ENCODE data around the gene SLC44A1.

Gene SLC44A1

DNA sequence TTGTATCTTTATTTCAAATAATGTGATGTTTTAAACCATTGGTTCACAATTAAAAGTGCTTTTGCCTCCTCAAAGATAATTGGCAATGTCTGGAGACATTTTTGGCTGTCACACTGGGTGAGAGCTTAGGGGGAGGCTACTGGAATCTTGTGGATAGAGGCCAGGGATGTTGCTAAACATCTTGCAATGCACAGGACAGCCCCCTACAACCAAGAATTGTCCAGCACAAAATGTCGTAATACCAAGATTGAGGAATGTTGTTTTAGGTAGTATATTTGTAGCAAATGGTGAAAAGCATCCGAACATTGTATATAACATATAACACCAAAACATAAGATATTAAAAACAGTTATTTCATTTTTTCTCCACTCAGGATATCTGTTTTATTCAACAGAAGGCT, 99.8 kb downstream of the SLC44A1 start:
- no peaks in the 10 kb centered on the region for H3K79me2 ChIP-seq (ENCODE audit: insufficient read depth, low read length)
- no peak for TF ChIP-seq EZH2 (IDR thresholded peaks at IDR 0.05; ENCODE audit: borderline replicate concordance, low read length)
- TF ChIP-seq, protein P1, sequence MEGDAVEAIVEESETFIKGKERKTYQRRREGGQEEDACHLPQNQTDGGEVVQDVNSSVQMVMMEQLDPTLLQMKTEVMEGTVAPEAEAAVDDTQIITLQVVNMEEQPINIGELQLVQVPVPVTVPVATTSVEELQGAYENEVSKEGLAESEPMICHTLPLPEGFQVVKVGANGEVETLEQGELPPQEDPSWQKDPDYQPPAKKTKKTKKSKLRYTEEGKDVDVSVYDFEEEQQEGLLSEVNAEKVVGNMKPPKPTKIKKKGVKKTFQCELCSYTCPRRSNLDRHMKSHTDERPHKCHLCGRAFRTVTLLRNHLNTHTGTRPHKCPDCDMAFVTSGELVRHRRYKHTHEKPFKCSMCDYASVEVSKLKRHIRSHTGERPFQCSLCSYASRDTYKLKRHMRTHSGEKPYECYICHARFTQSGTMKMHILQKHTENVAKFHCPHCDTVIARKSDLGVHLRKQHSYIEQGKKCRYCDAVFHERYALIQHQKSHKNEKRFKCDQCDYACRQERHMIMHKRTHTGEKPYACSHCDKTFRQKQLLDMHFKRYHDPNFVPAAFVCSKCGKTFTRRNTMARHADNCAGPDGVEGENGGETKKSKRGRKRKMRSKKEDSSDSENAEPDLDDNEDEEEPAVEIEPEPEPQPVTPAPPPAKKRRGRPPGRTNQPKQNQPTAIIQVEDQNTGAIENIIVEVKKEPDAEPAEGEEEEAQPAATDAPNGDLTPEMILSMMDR (IDR thresholded peaks at IDR 0.05; ENCODE audit: low read length): no peak
- no peaks in the 10 kb centered on the region for H3K9me2 ChIP-seq (ENCODE audit: low read depth, low read length)
- no peaks in the 10 kb centered on the region for H4K20me1 ChIP-seq (ENCODE audit: insufficient read depth, low read length)
- H3K4me3 ChIP-seq (ENCODE audit: low read depth, low read length, poor library complexity, severe bottlenecking): no peak overlapping the region
- H3K9ac ChIP-seq (ENCODE audit: low read length): no peak overlapping the region
- no peak overlapping the region for H3K4me2 ChIP-seq (ENCODE audit: low read length)
- H3K4me1 ChIP-seq (ENCODE audit: insufficient read depth, low read length, severe bottlenecking): no peaks in the 10 kb centered on the region
- no peak overlapping the region for H3K27ac ChIP-seq (ENCODE audit: low read depth, low read length, poor library complexity, severe bottlenecking)
- no peaks in the 10 kb centered on the region for H3K9me3 ChIP-seq (ENCODE audit: low read length)
- no peak overlapping the region for H2AFZ ChIP-seq (ENCODE audit: low read length)
- H3K36me3 ChIP-seq (ENCODE audit: insufficient read depth, low read length): peaks cover 14% of the 10 kb centered on the region; the same call in 1 of the 2 replicates
- no peaks in the 10 kb centered on the region for H3K27me3 ChIP-seq (ENCODE audit: insufficient read depth, low read length)
- H3F3A ChIP-seq (ENCODE audit: insufficient read depth, low read length): no peaks in the 10 kb centered on the region

GRCh38 chr9:105345626-105346025, 101.2 kb downstream of the SLC44A1 start:
- no peaks in the 10 kb centered on the region for H3K27me3 ChIP-seq (ENCODE audit: insufficient read depth, low read length)
- no peaks in the 10 kb centered on the region for H3K9me3 ChIP-seq (ENCODE audit: low read length)
- no peaks in the 10 kb centered on the region for H4K20me1 ChIP-seq (ENCODE audit: insufficient read depth, low read length)
- no peaks in the 10 kb centered on the region for H3K9me2 ChIP-seq (ENCODE audit: low read depth, low read length)
- peaks cover 27% of the 10 kb centered on the region; the same call in 1 of the 2 replicates for H3K36me3 ChIP-seq (ENCODE audit: insufficient read depth, low read length)
- H3K4me1 ChIP-seq (ENCODE audit: insufficient read depth, low read length, severe bottlenecking): no peaks in the 10 kb centered on the region
- no peak for TF ChIP-seq EZH2 (IDR thresholded peaks at IDR 0.05; ENCODE audit: borderline replicate concordance, low read length)
- TF ChIP-seq, protein P1 (IDR thresholded peaks at IDR 0.05; ENCODE audit: low read length): no peak
- H3F3A ChIP-seq (ENCODE audit: insufficient read depth, low read length): no peaks in the 10 kb centered on the region
- H3K4me2 ChIP-seq (ENCODE audit: low read length): no peak overlapping the region
- no peak overlapping the region for H3K9ac ChIP-seq (ENCODE audit: low read length)
- H3K4me3 ChIP-seq (ENCODE audit: low read depth, low read length, poor library complexity, severe bottlenecking): no peak overlapping the region
- H3K79me2 ChIP-seq (ENCODE audit: insufficient read depth, low read length): no peaks in the 10 kb centered on the region
- H2AFZ ChIP-seq (ENCODE audit: low read length): no peak overlapping the region
- no peak overlapping the region for H3K27ac ChIP-seq (ENCODE audit: low read depth, low read length, poor library complexity, severe bottlenecking)

GRCh38 chr9:105346273-105346672, 101.8 kb downstream of the SLC44A1 start:
- H3K9ac ChIP-seq (ENCODE audit: low read length): no peak overlapping the region
- peaks cover 32% of the 10 kb centered on the region; the same call in 1 of the 2 replicates for H3K36me3 ChIP-seq (ENCODE audit: insufficient read depth, low read length)
- no peak overlapping the region for H3K4me2 ChIP-seq (ENCODE audit: low read length)
- no peaks in the 10 kb centered on the region for H3K9me2 ChIP-seq (ENCODE audit: low read depth, low read length)
- H3K4me1 ChIP-seq (ENCODE audit: insufficient read depth, low read length, severe bottlenecking): no peaks in the 10 kb centered on the region
- no peaks in the 10 kb centered on the region for H3F3A ChIP-seq (ENCODE audit: insufficient read depth, low read length)
- H3K4me3 ChIP-seq (ENCODE audit: low read depth, low read length, poor library complexity, severe bottlenecking): no peak overlapping the region
- no peaks in the 10 kb centered on the region for H3K79me2 ChIP-seq (ENCODE audit: insufficient read depth, low read length)
- no peaks in the 10 kb centered on the region for H4K20me1 ChIP-seq (ENCODE audit: insufficient read depth, low read length)
- H2AFZ ChIP-seq (ENCODE audit: low read length): no peak overlapping the region
- H3K9me3 ChIP-seq (ENCODE audit: low read length): no peaks in the 10 kb centered on the region
- H3K27me3 ChIP-seq (ENCODE audit: insufficient read depth, low read length): no peaks in the 10 kb centered on the region
- no peak overlapping the region for H3K27ac ChIP-seq (ENCODE audit: low read depth, low read length, poor library complexity, severe bottlenecking)
- TF ChIP-seq EZH2 (IDR thresholded peaks at IDR 0.05; ENCODE audit: borderline replicate concordance, low read length): no peak
- TF ChIP-seq, protein P1 (IDR thresholded peaks at IDR 0.05; ENCODE audit: low read length): no peak

Measured in OCI-LY1 (cell line).